NT2/D1 (cell line): Measurements from ENCODE around the gene MTG1.

Experiments
- SUZ12 ChIP-seq: IDR thresholded peaks from 2 replicates; pipeline ENCODE4 v1.6.1; 2011; ENCODE audit not compliant: insufficient read length, insufficient read depth; ENCODE audit errors: extremely low read depth
- YY1 ChIP-seq: IDR thresholded peaks from 2 replicates; pipeline ENCODE4 v1.6.1; 2011; ENCODE audit not compliant: insufficient read length, insufficient read depth

DNA sequence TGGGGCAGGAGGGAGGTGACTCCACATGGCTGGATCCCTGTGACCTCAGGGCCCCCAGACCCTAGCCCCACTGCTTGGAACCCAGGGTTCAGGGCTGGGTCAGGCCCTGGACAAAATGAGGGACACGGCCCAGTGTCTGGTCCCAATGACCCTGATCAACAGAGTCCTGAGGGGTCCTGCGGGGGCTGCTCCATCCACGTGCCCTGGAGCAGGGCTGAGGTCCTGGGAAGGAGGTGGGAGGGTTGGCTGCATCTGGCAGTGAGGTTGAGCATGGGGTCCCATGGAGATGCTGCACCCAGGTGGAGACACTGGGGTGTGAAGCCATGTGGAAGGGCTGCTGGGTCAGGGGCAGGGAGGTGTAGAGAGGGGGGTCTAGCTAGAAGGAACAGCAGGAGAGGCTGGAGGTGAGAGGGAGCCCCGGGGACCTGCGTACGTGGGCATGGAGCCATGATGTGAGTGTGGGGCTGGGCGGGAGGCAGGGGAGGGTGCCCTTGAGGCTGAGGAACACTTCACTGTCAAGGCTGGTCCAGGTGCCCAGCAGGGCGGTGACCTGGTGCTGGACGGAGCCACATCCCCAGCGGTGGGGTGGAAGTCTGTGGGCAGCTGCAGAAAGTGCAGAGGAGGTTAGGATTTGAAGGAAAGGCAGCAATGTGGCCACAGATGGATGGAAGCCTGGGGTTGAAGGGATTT is 60.4 kb downstream of the MTG1 start:
- TF ChIP-seq YY1, result no peak
- TF ChIP-seq SUZ12, result no peak
